HG02798 (cell line): ENCODE measurements around the gene IL9.

Experiments
- ATAC-seq: cut with Tn5 transposase; IDR thresholded peaks from one replicate; pipeline ENCODE4 v1.9.1; 2021; ENCODE audit warnings: mild to moderate bottlenecking; ENCODE audit not compliant: unreplicated experiment, poor library complexity

IL9 gene

GRCh38 chr5:135895474-135896006 lies at the start of gene IL9:
Gene IL9 (minus strand): TSS chr5:135895841. CDS start chr5:135895816, 25 bp downstream.
- ATAC-seq = no peak

DNA sequence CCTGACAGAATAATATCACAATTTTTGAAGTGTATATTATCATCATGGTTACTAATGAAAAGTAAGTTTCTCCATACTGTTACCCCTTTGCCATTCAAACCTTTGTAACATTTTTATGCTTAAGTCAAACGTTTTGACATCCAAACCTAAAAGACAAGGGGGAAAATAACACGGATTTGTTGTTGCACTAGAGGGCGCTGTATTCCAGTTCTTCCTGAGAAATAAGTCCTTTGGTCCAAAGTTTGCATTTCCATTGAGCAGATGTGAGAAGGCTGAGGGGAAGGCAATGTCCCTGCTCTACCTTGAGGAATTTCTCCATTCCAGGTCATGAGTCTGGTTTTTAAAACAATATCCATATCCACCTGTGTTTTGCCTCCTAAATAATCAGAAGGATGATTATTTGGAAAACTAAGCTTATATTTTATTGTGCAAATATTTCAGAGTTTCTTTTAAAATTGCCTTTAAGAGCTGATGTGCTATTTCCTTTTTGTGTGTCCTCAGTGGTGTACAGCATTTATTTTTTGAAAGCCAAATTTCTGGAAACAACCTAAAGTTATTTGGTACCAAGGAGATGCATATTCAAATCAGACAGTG lies 49.4 kb upstream of the IL9 start:
- ATAC-seq = no peak

- no peak for ATAC-seq
Measured at GRCh38 chr5:135944564-135944963, 48.9 kb upstream of the IL9 start.

GRCh38 chr5:135942202-135942771 lies 46.6 kb upstream of the IL9 start:
- ATAC-seq = no peak

GRCh38 chr5:135941711-135942110 lies 46.1 kb upstream of the IL9 start:
- no peak for ATAC-seq

GRCh38 chr5:135937245-135937911 lies 41.7 kb upstream of the IL9 start:
- ATAC-seq = no peak

DNA sequence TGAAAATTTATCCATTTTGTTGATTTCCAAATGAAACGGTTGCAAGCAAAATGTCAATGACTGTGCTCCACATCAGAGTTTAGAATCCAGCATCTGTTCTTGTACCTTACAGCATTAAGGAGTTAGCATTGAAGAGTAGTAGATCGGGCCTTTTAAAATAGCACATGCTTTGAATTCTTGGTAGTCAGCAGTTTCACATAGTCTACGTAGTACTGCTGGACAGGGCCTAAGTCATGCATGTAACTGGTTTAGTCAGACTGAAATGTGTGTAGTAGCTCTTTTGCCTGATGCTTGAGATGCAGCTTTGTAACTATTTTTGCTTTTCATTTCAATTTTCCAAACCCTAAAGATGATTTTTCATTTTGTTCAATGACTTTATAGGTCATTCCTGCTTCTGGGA lies 39.3 kb upstream of the IL9 start:
- ATAC-seq = no peak

DNA sequence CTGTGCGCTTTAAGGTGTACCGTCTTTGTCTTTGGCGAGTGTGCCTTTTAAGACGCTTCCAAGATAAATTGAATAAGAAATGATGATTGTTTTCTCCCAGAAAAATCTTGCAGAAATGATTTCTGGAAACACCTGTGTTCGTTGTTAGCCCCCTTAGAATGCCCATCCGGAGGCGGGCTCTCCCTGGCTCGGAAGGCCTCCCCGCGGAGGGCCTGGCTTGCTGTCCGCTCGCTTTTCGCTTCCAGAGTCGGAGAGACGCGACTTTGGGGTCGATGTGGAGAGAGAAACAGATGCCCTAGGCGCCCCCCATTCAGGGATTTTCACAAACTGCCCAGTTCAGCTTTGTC lies 35.3 kb upstream of the IL9 start:
- no peak for ATAC-seq

GRCh38 chr5:135930029-135930948 lies 34.6 kb upstream of the IL9 start:
- ATAC-seq = no peak

DNA sequence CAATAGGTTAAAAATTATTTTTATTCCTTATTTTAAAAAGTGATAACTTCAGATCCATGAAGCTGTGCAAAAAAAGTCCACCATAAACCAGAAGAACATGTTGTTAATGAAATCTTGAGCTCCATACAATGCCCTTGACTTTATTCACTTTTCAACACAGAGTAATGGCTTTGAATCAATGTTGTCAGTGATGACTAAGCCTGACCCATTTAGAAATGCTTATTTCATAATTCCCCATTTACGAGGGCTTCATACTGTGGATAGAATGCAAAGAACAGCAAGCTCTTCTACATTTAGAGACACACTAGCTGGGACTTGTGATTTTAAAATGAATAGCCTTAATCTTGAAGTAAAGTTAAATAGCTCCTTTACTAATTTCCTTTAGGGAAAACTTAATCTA lies 25.7 kb upstream of the IL9 start:
- no peak for ATAC-seq

DNA sequence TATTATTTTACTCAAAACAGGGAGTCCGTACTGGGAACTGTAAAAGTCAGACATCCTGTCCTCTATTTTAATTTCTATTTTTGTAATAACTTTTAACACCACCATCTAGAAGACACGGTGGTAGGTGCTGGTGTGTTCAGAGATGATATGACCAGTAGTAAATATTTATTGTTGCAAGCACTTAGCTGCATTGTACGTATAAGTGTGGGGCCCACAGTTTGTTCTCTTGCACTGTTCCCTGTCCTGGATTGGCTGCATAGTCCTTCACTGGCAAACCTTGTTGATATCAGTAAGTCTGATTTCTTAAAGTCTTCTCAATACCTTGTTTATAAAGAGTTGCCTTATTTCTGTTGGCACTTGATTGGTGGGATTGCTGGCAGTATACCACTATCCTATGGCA lies 24.6 kb upstream of the IL9 start:
- no peak for ATAC-seq

DNA sequence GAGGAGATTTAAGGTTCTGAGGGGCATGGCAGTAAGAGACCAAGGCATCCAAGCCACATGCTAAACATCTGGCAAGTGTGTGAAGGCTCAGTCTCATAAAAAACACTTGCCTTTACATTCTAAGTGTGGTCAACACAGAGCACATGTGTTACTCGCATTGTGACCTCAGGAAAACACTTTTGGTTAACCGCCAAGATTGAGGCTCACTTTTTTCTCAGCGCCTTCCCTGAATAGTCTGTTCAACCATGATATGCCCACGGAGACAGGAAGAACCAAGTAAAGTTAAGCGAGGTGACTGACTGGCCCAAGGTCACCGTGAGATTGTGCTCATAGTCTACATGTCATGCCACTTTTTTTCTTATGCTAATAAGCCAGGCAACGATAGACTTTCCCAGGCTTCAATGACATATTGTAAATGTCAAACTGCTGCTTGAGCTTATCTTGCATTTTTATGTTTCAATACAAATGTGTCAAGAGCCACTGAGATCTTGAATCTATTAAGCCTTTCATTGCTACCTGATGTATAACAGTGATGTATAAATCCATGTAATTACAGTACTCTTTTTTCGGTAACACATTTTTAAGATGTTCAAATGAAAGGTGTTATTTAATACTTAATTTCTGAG lies 21.1 kb upstream of the IL9 start:
- ATAC-seq = no peak

DNA sequence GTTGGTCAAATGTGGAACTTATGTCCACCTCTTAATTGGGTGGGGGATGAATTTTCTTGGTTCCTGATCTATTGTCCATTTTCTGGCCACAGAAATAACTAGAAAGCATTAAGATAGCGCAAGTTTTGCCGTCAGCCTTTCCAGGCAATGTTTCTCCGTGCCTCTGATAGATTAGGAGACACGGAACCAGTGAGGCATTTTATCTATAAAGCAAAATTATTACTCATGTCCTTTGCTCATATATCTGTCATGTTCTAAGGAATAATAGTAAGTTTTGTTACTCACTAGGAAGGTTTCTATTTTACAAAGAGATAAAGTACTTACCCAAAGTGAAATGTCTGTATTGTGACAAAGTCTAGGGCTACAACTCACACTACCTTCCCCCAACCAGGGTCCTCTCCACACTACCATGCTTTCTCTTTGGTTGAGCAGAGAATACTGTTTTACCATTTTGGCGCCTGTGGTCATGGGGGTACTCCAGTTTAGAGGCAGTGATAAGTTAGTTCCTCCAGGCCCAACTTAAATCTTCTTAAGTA lies 19.9 kb upstream of the IL9 start:
- ATAC-seq = no peak

DNA sequence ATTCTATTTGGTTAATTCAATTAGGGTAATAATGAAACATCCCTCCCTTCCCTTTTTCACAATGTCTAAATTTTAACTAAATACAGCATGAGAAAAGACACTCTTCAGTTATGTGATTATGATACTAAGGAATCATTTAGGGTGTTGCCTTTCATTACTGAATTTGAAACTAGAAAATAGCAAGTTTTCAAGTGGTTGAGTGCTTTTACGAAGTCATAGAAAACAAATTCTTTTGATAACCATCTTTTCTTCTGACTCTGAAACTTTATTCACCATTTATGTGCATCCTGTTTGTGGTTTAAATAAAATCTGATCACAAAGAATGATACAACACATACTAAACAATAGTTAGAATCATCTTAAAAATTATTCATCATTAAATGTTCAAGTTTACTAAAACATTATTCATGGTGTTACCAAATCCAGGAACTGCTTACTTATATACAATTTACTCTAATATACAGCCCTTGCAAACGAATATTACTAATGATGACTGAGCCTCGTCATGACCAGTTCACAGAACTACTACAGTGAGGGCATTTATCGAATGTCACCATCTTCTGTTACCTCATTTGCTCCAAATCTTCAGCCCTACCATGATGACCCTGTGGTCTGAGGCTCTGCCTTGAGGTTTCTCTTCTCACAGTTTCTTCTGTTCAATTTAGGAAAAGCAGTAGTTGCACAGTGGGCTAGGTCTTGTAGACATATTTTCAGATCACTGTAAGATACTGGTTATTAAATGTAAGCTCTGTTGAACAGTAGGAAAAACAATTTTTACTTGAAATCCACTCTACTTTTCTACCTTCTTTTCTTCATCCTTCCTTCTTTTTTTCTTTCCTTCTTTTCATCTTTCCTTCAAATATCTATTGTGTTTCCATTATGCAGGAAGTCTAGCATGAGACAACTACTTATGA lies 18.3 kb upstream of the IL9 start:
- ATAC-seq = no peak

- no peak for ATAC-seq
Measured at GRCh38 chr5:135905144-135905543, 9.5 kb upstream of the IL9 start.

GRCh38 chr5:135901633-135902032 lies 6.0 kb upstream of the IL9 start:
- ATAC-seq = no peak

DNA sequence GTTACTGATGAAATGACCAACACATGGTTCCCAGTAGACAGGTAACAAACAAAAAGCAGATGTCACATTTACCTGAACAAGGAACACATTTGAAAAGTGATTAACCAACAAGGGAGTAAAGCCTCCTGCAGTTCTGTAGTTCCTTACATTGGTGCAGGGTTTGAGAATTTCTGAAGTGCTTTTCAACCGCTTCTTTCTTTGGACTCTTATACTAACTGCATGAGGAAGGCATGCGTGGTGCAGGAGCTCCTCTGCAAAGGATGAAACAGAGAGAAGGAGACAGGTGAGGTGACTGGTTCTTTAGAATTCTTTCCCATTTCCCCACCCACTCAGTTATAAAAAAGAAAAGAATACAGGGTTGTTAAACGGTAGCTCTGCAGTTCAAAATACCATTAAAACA lies 4.6 kb upstream of the IL9 start:
- ATAC-seq = no peak

DNA sequence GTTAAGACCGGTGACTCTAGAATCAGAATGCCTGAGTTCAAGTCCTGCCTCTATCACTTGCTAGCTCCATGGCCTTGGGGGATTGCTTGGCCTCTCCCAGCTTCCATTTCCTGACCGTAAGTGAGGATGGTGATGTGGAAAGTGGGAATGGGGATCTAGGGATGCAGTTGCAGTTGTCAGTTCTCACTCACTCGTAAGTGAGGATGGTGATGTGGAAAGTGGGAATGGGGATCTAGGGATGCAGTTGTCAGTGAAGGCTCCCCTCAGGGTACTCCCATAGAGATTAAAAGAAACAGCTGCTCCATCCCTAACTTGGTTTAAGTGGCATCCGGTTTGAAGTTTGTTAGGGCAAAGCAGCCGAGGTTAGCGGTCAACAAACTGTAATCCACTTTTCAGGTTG lies 3.0 kb upstream of the IL9 start:
- no peak for ATAC-seq

GRCh38 chr5:135894789-135895188 lies 852 bp downstream of the IL9 start:
- ATAC-seq = no peak
